ENCODE measurements around the gene B4GALT5.
"Not testable (repeated sequence)": the region's sequence is repeated elsewhere in the genome, so short reads cannot be mapped to it uniquely, and the experiment has no call there.

B4GALT5 gene, protein sequence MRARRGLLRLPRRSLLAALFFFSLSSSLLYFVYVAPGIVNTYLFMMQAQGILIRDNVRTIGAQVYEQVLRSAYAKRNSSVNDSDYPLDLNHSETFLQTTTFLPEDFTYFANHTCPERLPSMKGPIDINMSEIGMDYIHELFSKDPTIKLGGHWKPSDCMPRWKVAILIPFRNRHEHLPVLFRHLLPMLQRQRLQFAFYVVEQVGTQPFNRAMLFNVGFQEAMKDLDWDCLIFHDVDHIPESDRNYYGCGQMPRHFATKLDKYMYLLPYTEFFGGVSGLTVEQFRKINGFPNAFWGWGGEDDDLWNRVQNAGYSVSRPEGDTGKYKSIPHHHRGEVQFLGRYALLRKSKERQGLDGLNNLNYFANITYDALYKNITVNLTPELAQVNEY

DNA sequence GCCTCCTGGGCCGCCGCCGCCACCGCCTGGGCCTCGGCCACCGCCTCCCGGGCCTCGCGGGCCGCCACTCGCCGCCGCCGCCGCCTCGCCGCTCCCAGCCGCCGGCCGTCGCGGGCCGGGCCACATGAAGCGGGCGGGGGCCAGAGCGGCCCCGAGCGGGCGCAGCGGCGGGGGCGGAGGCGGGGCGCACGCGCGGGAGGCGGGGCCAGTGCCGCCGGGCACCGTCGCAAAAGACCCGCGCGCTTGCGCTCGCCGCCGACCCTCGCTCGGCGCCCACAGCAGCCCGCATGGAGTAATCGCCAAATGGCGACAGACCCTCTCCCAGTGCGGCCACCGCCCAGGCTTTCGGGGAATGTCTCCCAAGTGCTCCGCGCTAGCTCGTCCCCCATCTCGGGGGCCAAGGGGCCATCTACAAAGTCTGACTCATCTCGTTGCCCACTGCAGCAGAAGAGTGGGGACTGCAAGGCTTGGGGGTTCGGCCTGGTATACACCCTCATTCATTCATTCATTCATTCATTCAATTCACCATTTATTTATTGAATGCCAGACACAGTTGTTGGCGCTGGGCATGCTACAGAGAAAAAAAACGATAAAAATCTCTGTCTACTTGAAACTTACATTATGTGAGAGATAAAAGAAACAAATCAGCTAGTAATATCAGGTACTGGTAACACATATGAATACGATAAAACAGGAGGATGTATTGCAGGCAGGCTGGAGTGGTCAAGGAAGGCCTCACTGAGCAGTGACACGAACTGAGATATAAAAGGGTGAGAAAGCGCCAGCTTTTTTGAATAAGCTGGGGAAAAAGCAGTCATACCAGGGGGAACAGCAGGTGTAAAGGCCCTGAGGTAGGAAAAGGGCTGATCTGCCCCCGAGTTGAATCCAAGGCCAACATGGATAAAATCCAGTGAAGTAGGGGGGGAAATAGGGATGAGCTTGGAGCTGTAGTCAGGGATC, at the start of gene B4GALT5:
Gene B4GALT5, minus strand, starts transcription at position 126 of the 960 bp plus-strand sequence. CDS start 188 bp downstream, outside the sequence.
- peak; percentile 88 for DNase-seq

DNA sequence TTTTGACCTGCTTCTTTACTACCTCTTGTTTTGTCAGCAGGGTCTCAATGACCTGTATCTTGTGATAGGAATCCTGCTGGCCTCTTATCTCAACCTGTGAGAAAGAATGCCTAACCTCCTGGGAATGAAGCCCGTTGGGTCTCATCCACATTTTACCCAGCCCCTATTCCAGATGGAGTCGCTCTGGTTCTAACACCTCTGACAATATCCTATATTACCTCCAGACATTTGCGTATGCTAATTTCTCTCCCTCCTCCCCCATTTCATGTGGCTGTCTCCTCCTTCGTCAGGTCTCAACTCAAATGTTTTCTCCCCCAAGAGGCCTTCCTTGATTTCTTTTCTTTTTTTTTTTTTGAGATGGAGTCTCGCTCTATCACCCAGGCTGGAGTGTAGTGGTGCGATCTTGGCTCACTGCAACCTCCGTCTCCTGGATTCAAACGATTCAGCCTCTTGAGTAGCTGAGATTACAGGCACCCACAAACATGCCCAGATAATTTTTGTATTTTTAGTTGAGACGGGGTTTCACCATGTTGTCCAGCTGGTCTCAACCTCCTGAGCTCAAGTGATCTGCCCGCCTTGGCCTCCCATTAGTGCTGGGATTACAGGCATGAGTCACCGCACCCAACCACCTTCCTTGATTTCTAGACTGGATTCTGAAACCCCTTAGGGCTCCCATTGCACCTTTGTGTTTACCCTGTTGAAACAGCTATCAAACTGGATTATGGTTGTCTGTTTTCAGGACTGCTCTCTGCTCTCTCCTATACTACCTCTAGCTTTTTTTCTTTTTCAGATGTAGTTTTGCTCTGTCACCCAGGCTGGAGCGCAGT, 49.5 kb upstream of the B4GALT5 start:
- DNase-seq = no peak

DNA sequence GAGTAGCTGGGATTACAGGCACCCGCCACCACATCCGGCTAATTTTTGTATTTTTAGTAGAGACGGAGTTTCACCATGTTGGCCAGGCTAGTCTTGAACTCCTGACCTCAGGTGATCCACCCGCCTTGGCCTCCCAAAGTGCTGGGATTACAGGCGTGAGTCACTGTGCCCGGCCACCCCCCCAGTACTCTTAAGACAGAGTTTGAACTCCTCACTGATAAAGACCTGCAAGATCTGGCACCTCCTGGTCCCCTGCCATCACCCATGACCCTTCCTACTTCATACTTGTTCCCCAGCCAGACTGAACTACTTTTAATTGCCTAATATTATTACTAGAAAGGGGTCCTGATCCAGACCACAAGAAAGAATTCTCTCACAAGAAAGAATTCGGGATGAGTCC, 48.2 kb upstream of the B4GALT5 start:
- DNase-seq = not testable (repeated sequence)

DNA sequence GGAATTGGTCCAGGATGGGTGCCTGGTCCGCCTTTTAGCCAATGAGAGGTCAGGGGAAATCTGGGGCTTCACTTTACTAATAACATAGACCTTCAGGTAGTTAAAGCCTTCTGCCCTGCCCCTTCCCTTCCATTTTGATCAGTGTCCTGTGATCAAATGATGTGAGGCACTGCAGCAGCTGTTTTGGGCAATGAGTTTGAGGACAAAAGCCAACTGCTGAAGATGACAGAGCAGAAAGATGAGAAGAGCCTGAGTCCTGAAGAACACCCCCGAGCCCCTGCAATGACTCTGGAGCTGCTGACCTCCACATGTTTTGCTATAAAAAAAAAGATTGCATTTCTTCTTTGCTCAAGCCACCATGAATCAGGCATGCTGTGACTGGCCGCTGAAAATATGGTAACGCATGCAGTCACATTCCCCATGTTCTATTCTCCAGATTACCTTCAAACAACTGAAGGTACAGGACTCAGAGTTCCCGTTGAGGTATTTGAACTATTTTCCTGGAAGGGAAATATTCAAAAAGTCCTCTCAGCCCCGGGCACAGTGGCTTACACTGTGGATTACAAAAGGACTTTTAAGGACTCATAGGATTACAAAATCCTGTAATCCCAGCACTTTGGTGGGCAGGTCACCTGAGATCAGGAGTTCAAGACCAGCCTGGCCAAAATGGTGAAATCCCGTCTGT, 45.7 kb upstream of the B4GALT5 start:
- no peak for DNase-seq

DNA sequence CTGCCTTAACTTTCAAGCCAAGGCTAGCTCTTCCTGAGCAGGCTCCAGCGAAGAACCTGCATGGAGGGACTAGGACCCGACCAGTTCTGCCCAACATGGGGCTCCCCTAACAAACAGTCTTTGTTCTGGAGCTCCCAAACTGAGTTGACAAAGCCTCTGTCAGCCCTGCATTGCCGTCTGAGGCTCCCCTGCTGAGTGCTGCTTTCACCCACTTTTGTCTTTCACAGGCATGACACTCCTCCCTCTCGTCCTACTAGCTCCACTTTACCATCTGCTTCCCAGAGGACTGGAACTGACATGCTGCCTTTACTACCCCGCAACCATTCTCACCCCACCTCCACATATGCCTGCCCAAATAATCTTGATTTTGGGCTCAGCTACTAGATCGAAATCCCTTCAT, 45.1 kb upstream of the B4GALT5 start:
- no peak for DNase-seq

DNA sequence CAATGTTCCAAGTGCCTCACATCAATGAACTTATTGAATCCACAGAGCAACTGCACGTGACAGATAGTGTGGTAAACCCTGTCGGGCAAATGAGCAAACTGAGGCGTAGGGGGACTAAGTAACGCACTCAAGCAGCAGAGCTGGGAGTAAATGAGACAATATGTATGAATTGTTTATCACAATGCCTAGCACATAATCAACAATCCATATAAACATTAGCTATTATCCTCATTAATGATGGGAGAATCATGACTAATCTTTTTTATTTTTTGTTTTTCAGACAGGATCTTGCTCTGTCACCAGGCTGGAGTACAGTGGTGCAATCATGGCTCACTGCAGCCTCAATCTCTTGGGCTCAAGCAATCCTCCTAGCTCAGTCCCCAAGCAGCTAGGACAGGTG, 43.9 kb upstream of the B4GALT5 start:
- no peak for DNase-seq

DNA sequence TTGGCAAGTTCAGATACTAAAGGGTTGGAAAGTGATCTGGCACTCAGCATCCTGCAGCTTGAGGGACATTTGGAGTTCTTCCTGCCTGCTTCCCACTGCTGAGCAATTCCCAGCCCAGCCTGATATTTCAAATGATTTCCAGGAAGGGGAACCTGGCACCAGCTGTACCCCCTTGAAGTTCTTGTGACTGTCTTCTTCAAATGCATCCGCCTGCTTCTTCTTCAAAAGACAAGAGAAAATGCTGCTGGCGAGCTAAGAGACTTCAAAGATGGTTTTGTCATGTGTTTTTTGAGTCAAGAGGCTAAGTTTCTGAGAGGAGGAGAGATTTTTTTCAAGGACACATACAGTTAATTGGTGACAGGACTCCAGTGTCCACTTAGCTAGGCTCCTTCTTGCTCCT, 42.6 kb upstream of the B4GALT5 start:
- no peak for DNase-seq

DNA sequence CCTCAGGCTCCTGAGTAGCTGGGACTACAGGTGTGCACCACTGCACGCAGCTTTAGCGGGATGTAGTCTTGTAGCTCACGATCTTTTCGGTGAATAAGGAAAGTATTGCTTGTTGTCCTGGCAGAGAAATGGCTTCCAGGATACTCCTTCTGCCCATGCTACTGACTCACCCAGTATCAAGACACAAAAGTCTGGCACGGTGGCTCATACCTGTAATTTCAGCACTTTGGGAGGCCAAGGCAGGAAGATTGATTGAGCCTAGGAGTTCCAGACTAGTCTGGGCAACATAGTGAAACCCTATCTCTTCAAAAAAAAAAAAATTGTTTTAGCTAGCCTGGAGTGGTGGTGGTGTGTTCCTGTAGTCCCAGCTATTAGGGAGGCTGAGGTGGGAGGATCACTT, 40.9 kb upstream of the B4GALT5 start:
- no peak for DNase-seq

DNA sequence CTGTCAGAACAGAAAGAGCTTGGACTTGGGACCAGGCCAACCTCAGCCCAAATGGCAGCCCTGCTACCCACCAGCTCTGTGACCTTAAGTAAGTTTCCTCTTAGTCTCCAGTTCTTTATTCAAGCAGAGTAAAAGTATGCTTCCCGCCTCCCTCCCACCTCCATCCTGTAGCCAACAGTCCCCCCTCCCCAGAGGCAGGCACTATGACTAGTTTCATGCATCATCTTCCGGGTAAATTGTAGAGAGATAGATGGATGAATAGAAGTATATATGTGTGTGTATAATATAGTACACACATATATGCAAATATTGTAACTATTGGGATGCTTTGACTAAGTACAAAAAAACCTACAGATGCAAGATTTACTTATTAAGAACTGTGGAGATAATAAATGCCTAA, 39.5 kb upstream of the B4GALT5 start:
- no peak for DNase-seq

DNA sequence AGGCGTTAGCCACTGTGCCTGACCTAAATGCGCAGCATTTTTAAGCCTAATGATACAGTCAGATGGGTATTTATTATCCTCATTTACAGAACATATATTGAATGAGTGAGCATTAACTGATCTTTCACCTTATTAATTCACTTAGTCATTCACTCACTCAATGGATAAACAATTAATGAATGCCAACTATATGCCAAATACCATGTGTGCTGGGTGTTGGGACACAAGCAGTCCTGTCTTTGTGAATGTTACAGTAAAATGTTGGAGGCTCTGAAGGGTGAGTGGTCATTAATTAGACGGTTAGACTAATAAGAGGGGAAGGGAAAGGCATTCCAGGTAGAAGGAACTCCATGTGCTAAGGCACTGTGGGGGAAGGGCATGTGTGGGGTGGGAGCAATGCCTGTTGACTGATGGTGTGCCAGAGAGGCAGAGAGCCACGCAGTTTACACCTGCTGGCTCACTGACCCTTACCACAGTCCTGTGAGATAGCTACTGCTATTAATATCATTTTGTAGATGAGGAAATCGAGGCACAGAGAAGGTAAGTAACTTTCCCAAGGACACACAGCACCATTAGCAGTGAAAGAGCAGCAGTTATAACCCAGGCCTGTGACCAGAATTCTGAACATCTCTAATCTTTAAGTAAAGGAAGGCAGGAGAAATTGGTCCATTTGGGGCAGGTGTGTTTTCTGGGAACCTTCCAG, 38.7 kb upstream of the B4GALT5 start:
- no peak for DNase-seq

DNA sequence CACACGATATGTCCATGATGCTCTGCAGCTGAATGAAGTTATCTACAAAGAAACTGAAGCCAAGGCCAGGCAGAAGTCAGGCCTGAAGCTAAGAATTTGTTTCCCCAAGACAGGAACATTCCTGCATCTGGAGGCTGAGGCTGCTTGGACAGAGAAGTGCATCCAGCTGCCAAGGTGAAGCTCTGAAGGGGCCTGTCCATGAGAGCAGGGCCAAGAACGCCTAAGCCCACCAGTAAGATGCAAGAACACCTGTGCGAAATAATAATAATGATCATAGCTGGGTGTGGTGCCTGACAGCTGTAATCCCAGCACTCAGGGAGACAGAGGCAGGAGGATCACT, 37.7 kb upstream of the B4GALT5 start:
- no peak for DNase-seq

DNA sequence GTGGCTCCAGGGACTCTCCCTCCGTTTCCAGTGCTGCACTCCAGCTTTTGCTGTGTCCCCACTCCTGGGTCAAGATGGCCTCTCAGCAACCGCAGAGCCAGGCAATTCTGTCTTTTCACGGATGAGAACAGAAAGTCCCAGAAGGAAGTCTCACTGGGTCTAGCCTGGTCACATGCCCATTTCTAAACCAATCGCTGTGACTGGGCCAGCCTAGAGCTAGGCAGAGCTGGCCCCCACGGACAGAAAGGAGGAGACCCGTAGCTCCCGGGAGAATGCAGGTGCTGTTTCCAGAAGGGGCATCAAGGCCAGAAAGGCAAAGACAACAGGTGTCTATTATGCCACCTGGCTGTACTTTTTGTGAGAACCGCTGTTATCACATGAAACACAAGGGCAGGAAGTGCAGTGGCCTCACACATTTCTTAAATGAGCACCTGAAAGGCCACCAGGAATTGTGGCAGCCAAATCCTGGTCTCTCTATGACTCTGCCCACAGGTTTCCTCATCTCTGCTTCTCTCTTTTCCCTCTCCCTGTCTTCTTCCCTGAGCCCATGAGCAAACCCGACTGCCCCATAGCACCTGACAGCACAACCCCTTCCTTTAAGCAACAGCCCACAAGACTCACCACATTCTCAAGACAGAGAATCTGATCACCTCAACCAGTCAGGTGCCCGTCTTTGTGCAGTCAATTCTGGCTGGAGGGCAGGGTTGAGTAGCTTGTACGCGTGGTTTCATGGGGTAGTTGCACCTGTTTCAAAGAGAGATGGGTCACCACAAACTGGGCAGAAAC, 37.1 kb upstream of the B4GALT5 start:
- DNase-seq = peak; percentile 73

DNA sequence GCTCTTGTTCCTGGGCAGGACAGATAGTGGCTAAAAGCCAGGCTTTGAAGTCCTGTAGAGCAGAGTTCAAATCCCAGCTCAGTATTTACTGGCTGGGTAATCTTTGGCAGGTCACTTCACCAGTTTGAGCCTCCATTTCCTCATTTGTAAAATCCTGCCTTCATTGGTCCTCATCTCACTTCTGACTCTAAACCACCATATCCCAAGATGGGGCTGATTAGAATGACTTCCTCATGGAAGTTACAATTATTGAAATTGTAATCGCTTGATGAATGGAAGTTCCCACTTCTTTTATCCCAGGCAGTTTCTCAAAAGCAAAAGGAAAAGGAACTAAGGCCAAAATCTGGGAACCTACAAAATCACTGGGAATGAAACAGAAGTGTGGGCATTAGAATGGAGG, 35.9 kb upstream of the B4GALT5 start:
- DNase-seq = no peak

DNA sequence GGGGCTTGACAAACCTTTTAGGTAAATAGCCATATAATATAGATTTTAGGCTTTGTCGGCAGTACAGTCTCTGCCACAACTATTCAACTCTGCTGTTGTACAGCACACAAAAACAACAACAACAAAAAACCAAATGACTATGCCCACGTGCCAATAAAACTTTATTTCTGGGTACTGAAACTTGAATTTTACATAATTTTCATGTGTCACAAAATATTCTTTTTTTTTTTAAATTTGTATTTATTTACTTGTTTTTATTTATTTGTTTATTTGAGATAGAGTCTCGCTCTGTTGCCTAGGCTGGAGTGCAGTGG, 34.8 kb upstream of the B4GALT5 start:
- DNase-seq = no peak

DNA sequence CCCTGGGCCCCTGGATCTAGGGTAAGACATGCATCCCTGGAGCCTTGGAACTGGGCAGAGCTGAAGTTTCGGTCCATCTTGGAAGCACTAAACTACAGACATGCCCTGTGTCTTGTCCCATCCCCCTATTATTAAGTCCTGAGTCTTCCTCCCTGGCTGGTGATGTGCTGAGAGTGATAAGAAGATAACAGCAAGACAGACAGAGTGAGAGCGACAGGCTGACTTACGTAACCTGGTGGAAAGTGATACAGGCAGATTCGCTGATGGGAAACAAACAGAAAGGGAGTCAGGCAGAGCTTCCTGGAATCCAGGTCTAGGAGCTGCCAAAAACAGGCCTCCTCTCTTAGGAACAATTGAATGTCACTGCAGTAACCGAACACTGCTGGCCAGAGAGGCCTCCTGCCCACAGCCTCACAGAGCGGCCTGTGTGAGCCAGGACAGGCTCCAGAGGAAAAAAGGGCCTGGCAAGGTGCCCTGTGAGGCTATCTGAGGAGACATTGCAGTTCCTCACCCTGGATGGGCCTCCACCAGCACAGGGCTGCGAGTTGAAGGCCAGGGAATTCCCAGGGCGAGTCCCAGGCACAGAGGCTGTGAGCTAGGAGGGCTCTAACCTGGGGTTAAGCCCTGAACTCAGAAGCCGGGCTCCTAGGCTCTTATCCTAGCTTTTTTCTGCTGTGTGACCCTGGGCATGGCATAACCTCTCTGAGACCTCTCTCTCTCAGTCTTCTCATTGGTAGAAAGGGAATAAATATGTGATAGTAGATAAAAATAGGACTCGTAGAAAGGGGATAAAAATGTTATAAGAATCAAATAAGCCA, 34.2 kb upstream of the B4GALT5 start:
- DNase-seq = peak; percentile 40

DNA sequence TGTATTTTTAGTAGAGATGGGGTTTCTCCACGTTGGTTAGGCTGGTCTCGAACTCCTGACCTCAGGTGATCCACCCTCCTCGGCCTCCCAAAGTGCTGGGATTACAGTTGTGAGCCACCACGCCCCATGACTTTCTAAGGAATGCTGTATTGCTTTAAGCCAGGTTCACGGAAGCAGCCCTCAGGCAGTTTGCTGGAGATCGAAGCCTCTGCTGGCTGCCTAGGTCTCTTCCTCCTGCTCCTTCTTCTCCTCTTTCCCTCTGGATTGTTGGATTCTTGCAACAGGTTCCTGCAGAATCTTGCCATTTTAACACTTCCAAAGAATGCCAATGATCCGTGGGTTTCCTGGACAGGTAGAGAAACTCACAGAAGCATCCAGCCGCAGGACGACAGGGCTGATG, 29.3 kb upstream of the B4GALT5 start:
- DNase-seq = no peak

DNA sequence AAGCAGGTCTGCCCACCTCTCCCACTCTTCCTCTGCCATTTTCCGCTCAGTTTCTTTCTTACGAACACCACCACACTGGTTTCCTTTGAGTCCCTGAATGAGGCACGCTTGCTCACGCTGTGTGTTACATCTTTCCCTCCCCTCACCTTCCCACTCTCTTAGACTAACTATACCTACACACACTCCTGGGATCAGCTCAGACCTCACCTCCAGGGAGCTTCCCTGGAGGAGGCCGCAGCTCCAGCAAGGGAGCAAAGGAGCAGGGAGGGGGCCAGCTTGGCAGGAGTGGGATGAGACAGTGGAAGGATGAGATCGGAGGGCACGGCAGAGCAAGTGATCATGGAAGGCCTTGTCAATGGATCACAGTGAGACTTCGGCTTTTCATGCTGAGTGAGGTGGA, 28.3 kb upstream of the B4GALT5 start:
- no peak for DNase-seq

DNA sequence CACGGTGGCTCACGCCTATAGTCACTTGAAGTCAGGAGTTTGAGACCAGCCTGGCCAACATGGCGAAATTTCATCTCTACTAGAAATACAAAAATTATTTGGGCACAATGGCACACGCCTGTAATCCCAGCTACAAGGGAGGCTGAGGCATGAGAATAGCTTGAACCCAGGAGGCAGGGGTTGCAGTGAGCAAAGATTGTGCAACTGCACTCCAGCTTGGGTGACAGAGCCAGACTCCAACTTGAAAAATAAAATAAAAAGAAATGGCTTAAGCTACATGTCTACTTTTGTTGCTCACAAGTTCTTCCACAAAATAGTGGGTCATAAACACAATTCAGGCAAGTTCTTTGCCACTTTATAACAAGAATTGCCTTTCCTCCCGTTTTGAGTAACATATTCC, 27.1 kb upstream of the B4GALT5 start:
- no peak for DNase-seq

DNA sequence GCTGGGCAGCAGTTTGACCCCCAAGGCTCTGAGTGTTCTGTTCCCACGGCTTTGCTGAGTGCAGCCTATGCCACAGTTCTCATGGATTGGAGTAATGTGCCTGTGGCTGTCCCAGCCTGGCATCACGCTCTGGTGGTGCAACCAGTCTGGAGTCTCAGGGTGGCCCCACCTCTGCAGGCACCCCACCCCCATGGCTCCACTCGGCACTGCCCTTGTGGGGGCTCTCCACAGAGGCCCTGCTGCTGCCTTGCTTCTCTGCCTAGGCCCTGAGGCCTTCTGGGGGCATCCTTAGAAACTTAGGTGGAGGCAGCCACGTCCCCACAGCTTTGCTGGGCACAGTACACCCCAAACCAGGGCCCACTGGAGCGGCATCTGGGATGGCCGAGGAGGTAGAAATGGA, 25.4 kb upstream of the B4GALT5 start:
- DNase-seq = no peak

DNA sequence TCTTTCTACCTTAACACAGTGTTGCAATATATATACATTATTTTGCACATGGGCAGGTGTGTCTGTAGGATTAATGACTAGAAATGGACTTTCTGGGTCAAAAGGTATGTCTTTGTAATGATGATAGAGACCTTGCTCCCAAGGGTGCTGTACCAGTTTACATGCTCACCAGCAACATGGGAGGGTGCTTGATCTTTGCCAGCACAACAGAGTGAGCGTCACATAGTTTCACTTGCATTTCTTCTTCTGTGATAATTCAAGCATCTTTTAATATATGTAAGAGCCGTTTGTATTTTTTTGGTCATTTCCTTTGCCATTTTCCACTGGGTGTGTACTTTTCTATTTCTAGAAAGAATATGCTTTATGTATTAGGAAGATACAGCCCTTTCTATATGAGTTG, 23.6 kb upstream of the B4GALT5 start:
- no peak for DNase-seq
